Keratinocyte (primary cell): ENCODE data around the gene APPL2. TPM values are rescaled to one million over a fixed set of nuclear protein-coding genes. Genes with fewer than 3 reads are reported as not detected.

Source experiments
- DNase-seq: peaks from one replicate; pipeline ENCODE4 v3.0.0-alpha.2; 2011; ENCODE audit warnings: low read depth, missing footprints, low spot score
- FAIRE-seq: peaks from 2 replicates; lab custom pipeline; 2011; peaks lifted over from hg19 to GRCh38; lab: Jason Lieb, UNC
- H2AFZ ChIP-seq: 2 replicates; pipeline ENCODE4 v1.6.0; 2012; ENCODE audit warnings: low read length, control low read depth, inconsistent platforms; ENCODE audit not compliant: control insufficient read depth
- H3K27ac ChIP-seq: 2 replicates; pipeline ENCODE4 v1.5.1; 2011; ENCODE audit warnings: low read length; ENCODE audit not compliant: control insufficient read depth, insufficient read depth
- H3K27me3 ChIP-seq: 3 replicates; pipeline ENCODE4 v1.6.0; 2011; ENCODE audit warnings: low read length; ENCODE audit not compliant: control insufficient read depth, insufficient read depth; ENCODE audit errors: extremely low read depth
- H3K36me3 ChIP-seq, 2 experiments: 2 replicates in 1 of 2; 3 replicates in 1 of 2; pipeline ENCODE4 v1.5.1; 2011; ENCODE audit warnings: low read length in 2 of 2, mild to moderate bottlenecking in 1 of 2; ENCODE audit not compliant: control insufficient read depth in 2 of 2, insufficient read depth in 2 of 2; ENCODE audit errors: extremely low read depth in 1 of 2
- H3K4me1 ChIP-seq: 3 replicates; pipeline ENCODE4 v1.5.1; 2011; ENCODE audit warnings: low read length; ENCODE audit not compliant: control insufficient read depth, insufficient read depth; ENCODE audit errors: extremely low read depth
- H3K4me2 ChIP-seq: 3 replicates; pipeline ENCODE4 v1.6.0; 2011; ENCODE audit warnings: low read depth, low read length; ENCODE audit not compliant: control insufficient read depth, insufficient read depth; ENCODE audit errors: extremely low read depth
- H3K4me3 ChIP-seq, 3 experiments: fragments of 200-600 bp in 1 of 3; sonication (generic) in 1 of 3; 2 replicates in 2 of 3; 3 replicates in 1 of 3; pipeline ENCODE4 v1.5.1; 2011 to 2016; ENCODE audit warnings: low read length in 3 of 3, mild to moderate bottlenecking in 3 of 3, control low read depth in 2 of 3, inconsistent platforms in 1 of 3, low read depth in 1 of 3, mixed read lengths in 1 of 3, mixed run types in 1 of 3, moderate library complexity in 1 of 3; ENCODE audit not compliant: control insufficient read depth in 2 of 3, insufficient read depth in 2 of 3; ENCODE audit errors: extremely low read depth in 1 of 3
- H3K79me2 ChIP-seq: 2 replicates; pipeline ENCODE4 v1.6.0; 2012; ENCODE audit warnings: low read length; ENCODE audit not compliant: control insufficient read depth, insufficient read depth
- H3K9ac ChIP-seq: 3 replicates; pipeline ENCODE4 v1.6.0; 2011; ENCODE audit warnings: low read length; ENCODE audit not compliant: control insufficient read depth, insufficient read depth; ENCODE audit errors: extremely low read depth
- H3K9me1 ChIP-seq: 3 replicates; pipeline ENCODE4 v1.6.0; 2011; ENCODE audit warnings: low read length; ENCODE audit not compliant: control insufficient read depth, insufficient read depth; ENCODE audit errors: extremely low read depth
- H3K9me3 ChIP-seq: 2 replicates; pipeline ENCODE4 v1.5.1; 2012; ENCODE audit warnings: low read depth, low read length; ENCODE audit not compliant: control insufficient read depth
- H4K20me1 ChIP-seq: 3 replicates; pipeline ENCODE4 v1.6.0; 2011; ENCODE audit warnings: low read length; ENCODE audit not compliant: control insufficient read depth, insufficient read depth; ENCODE audit errors: extremely low read depth
- EZH2 ChIP-seq: IDR thresholded peaks from one replicate; pipeline ENCODE4 v1.6.1; 2012; ENCODE audit warnings: inconsistent platforms, mild to moderate bottlenecking, low read length, moderate library complexity
- dilution Hi-C: fragments of 300-500 bp; cut with MboI; formaldehyde crosslinking; loops from one replicate; pipeline ENCODE4 v1.7.0; 2020; ENCODE audit warnings: low sequenced_read_pairs; ENCODE audit not compliant: extremely low pct_ligation_motif_present
- polyA plus RNA-seq, 5 experiments: library from polyadenylated mRNA; depleted of rRNA in 3 of 5; stranded (reverse) in 3 of 5; stranded (forward) in 1 of 5; unstranded in 1 of 5; fragments of >200 nt; gene quantifications; 1 replicate in 1 of 5; 2 replicates in 3 of 5; 3 replicates in 1 of 5; pipeline versions ENCODE4 v1.2.1 to v1.2.3, GENCODE V29; 2011 to 2012; ENCODE audit warnings: missing spikeins in 2 of 5, low read depth in 1 of 5, low replicate concordance in 1 of 5
- TF ChIP-seq, protein P1 (sequence below), 3 experiments: IDR thresholded peaks in 1 of 3; conservative IDR thresholded peaks in 1 of 3; optimal IDR thresholded peaks in 1 of 3; 2 replicates in 2 of 3; 3 replicates in 1 of 3; pipeline versions ENCODE3 to v1.5.1; 2011; ENCODE audit warnings: low read length in 3 of 3, mild to moderate bottlenecking in 3 of 3, moderate library complexity in 2 of 3, control low read depth in 1 of 3, inconsistent platforms in 1 of 3; ENCODE audit not compliant: insufficient read depth in 2 of 3; ENCODE audit errors: extremely low read depth in 1 of 3

APPL2 gene
- polyA plus RNA-seq, 1 donor (not counting 4 experiments of a cell fraction or from before 2014, with no cell fraction given) = 26.1 TPM

DNA sequence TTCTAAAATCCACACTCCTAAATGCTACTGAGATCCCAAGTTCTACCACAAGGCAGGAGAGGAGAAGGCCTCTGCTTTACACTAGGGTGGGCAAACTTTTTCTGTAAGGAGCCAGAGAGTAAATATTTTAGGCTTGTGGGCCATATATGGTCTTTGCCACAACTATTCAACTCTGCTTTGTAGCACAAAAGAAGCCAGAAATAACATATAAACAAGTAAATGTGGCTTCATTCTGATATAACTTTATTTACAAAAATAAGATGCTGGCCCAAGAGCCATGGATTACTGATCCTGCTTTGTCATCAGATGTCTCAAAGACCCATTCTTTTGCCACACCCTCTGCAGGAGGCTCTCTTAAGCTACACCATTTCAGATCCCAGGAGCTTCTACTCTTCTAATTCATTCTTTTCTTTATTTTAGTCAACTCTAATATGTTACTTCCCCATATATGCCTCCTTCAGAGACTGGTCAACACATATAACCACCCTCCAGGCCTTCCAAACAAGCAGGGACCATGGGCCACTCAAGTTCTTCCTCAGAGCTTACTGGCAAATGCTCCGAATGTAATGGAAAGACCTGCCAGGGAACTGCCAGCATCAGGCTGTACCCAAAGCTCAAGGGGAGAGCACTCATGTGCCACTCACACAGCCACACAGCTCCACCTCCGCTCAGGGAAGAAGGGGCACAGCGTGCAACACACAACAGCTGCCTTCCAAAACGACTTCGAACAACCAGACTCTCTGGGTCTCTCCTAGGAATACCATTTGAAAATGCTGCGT lies 15.6 kb downstream of the APPL2 start:
- Histone ChIP-seq H3K9me1 (peaks cover 2% of the 10 kb centered on the region), H2AFZ (no peak overlapping the region), H3K79me2 (no peaks in the 10 kb centered on the region), H3K36me3 (peaks cover 16 to 29% of the 10 kb centered on the region in 2 experiments), H3K4me2 (no peak overlapping the region), H4K20me1 (peaks cover 3% of the 10 kb centered on the region), H3K27me3 (no peaks in the 10 kb centered on the region), H3K4me1 (no peaks in the 10 kb centered on the region), H3K4me3 (no peak overlapping the region), H3K27ac (no peak overlapping the region), H3K9me3 (no peaks in the 10 kb centered on the region), H3K9ac (no peak overlapping the region)
- dilution Hi-C loops = no loop called here
- no peak for FAIRE-seq
- no peak for DNase-seq
- TF ChIP-seq, protein P1, sequence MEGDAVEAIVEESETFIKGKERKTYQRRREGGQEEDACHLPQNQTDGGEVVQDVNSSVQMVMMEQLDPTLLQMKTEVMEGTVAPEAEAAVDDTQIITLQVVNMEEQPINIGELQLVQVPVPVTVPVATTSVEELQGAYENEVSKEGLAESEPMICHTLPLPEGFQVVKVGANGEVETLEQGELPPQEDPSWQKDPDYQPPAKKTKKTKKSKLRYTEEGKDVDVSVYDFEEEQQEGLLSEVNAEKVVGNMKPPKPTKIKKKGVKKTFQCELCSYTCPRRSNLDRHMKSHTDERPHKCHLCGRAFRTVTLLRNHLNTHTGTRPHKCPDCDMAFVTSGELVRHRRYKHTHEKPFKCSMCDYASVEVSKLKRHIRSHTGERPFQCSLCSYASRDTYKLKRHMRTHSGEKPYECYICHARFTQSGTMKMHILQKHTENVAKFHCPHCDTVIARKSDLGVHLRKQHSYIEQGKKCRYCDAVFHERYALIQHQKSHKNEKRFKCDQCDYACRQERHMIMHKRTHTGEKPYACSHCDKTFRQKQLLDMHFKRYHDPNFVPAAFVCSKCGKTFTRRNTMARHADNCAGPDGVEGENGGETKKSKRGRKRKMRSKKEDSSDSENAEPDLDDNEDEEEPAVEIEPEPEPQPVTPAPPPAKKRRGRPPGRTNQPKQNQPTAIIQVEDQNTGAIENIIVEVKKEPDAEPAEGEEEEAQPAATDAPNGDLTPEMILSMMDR (optimal IDR thresholded peaks at IDR 0.05 in 1 of 3, IDR thresholded peaks at IDR 0.05 in 1 of 3, conservative IDR thresholded peaks at IDR 0.05 in 1 of 3; ENCODE audit: extremely low read depth in 1 of 3, insufficient read depth in 2 of 3, low read length in 3 of 3) = no peak
- TF ChIP-seq EZH2 = no peak

DNA sequence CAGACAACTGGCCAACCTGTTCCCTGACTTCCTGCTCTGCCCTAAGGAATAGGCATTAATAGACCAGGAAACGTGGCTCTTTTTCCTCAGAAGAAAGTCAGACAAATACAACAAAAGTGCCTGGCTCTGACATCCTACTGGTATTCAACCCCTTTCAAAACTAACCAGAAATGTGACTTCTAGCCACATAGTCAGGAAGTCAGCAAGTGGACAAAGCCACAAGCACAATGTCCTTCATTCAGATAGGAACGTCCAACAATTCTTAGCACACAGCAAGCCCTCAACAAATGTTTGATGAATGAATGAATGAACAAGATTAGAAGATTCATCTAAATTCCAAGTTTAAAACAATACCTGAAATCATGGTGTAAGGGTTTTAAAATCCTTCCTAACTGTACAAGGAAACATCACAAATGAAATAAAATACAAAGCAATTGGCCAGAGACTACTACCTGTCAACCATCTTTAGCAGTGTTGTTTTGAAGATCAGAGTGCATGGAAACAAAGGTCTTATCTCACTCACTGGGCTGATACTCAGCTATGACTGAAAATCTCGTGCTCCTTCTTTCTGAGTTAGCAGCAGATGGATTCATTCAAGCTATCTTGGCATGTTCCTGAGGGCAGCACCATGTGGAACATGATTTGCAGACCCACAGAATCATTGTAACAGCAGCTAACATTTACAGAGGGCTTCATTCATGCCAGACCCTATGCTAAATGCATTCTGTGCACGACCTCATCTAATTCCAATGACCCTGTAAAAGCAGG lies 16.5 kb downstream of the APPL2 start:
- Histone ChIP-seq H3K79me2 (no peaks in the 10 kb centered on the region), H3K9me3 (no peaks in the 10 kb centered on the region), H3K36me3 (peaks cover 16 to 32% of the 10 kb centered on the region in 2 experiments), H3K27me3 (no peaks in the 10 kb centered on the region), H4K20me1 (peaks cover 3% of the 10 kb centered on the region), H3K4me1 (peaks cover 8% of the 10 kb centered on the region), H3K9ac (no peak overlapping the region), H3K27ac (no peak overlapping the region), H3K4me3 (no peak overlapping the region), H3K4me2 (no peak overlapping the region), H3K9me1 (peaks cover 2% of the 10 kb centered on the region), H2AFZ (no peak overlapping the region)
- dilution Hi-C loops = no loop called here
- FAIRE-seq (no peak), DNase-seq (no peak)
- TF ChIP-seq EZH2 = no peak
- TF ChIP-seq, protein P1 (optimal IDR thresholded peaks at IDR 0.05 in 1 of 3, IDR thresholded peaks at IDR 0.05 in 1 of 3, conservative IDR thresholded peaks at IDR 0.05 in 1 of 3; ENCODE audit: extremely low read depth in 1 of 3, insufficient read depth in 2 of 3, low read length in 3 of 3) = no peak
